ENCODE measurements around the gene TLE4.

- TF ChIP-seq, protein P1, sequence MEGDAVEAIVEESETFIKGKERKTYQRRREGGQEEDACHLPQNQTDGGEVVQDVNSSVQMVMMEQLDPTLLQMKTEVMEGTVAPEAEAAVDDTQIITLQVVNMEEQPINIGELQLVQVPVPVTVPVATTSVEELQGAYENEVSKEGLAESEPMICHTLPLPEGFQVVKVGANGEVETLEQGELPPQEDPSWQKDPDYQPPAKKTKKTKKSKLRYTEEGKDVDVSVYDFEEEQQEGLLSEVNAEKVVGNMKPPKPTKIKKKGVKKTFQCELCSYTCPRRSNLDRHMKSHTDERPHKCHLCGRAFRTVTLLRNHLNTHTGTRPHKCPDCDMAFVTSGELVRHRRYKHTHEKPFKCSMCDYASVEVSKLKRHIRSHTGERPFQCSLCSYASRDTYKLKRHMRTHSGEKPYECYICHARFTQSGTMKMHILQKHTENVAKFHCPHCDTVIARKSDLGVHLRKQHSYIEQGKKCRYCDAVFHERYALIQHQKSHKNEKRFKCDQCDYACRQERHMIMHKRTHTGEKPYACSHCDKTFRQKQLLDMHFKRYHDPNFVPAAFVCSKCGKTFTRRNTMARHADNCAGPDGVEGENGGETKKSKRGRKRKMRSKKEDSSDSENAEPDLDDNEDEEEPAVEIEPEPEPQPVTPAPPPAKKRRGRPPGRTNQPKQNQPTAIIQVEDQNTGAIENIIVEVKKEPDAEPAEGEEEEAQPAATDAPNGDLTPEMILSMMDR (conservative IDR thresholded peaks at IDR 0.05; ENCODE audit: low read depth in 2 of 2) = no peak
- TF ChIP-seq EZH2 (IDR thresholded peaks at IDR 0.05; ENCODE audit: low read depth, unreplicated experiment) (no peak), POLR2AphosphoS5 (IDR thresholded peaks at IDR 0.05; ENCODE audit: low read depth) (no peak), CREB1 (CRISPR knock-in tag; IDR thresholded peaks at IDR 0.05; ENCODE audit: low read depth) (no peak)
Measured at GRCh38 chr9:79694208-79694607, 122.4 kb downstream of the TLE4 start.

All from GM23338 (cell line).